Right forelimb (tissue), 1 donor: ENCODE data around the gene DIRAS1.

Source experiments
- DNase-seq: peaks from one replicate; pipeline ENCODE4 v3.0.0-alpha.2; 2018

Gene DIRAS1

DNA sequence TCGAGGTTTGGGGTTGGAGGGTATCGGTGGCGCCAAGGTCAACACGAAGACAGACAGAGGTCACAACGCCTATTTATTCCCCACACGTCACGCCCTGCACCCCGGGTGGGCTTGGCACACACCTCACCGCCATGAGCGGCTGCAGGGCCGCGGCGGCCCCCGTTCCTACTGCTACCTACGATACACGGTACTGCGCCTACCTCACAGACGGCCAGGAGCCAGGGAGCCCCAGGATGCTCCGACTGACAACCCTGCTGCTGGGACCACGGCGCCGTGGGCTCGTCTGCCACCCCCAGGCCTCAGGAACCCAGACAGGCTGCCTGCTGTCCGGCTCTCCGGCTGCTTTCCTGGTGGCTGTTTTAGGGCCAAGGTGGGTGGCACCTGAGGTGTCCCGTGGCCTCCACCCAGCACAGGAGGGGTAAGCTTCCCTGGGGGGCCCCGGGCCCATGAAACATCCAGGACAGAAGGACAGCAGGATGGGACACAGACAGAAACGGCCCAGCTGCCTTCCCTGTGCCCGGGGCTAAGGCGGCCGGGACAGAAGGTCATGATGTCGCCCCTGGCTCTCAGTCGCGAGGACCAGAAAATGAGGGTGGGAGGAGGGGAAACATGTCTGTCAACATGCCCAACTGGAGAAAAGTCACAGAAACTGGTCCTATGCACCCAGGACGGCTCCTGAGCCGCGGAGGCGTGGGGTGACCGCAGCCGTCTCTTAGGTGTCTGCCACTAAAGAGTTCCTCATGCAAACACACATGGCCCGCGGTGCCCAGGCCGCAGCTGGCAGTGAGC is 33.7 kb upstream of the DIRAS1 start:
- DNase-seq, result no peak

DNA sequence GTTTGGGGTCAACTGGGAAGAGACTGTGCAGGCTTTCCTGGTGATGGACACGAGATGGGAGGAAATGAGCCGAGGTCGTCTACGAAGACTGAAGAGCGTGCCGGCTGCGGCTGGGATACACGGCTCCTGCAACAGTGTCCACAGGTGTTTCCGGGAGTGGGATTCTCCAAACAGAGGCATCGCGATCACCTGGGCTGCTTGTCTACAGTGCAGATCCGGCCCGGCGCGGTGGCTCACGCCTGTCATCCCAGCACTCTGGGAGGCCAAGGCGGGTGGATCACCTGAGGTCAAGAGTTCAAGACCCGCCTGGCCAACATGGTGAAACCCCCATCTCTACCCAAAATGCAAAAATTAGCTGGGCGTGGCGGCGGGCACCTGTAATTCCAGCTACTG is 30.3 kb upstream of the DIRAS1 start:
- DNase-seq, result no peak

DNA sequence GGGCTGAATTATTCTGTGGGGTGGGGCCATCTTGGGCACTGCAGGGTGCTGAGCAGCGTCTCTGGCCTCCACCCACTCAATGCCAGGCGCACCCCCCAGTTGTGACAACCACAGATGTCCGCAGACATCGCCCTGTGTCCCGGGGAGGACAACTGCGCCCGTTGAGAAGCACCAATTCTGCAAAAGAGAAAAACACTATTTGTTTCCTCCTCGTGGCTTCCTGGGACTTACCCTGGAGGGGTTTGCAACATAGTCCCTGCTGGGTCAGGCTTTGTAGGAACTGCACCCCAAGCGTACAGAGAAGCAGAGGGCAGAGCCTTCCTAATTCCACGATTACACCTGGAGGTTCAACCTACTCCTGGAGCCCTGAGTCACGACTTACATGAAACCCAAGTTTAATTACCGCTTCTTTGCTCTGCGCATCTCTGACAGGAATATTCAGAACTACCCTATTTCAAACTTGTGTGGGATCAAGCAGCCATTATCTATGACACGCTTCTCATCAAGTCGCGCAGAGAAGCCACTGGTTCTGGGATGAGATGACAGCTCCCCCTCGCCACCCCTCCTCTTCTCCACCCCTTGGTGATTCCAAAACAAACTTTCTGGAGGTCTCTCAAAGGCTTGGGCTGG is 29.8 kb upstream of the DIRAS1 start:
- no peak for DNase-seq

DNA sequence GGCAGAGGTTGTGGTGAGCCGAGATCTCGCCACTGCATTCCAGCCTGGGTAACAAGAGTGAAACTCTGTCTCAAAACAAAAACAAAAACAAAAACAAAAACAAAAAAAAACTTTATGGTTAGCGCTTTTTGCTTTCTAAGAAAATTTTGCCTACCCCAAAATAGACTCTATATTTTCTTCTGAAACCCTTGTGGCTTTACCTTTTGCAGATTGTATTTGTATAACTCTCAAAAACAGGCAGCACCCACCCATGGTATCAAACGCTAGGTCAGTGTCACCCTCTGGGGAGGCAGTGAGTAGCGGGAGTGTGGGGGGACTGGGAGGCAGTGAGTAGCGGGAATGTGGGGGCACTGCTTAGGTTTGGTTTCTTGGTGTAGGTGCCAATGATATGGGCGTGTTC is 26.2 kb upstream of the DIRAS1 start:
- no peak for DNase-seq

DNA sequence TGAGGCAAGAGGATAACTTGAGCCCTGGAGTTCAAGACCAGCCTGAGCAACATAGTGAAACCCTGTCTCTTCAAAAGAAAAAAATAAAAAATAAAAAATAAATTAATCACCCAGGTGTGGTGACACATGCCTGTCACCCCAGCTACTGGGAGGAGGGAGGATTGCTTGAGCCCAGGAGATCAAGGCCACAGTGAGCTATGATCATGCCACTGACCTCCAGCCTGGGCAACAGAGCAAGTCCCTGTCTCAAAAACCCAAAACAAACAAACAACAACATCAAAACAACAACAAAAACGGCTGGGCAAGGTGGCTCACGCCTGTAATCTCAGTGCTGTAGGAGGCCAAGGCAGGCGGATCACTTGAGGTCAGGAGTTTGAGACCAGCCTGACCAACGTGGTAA is 22.9 kb upstream of the DIRAS1 start:
- no peak for DNase-seq

DNA sequence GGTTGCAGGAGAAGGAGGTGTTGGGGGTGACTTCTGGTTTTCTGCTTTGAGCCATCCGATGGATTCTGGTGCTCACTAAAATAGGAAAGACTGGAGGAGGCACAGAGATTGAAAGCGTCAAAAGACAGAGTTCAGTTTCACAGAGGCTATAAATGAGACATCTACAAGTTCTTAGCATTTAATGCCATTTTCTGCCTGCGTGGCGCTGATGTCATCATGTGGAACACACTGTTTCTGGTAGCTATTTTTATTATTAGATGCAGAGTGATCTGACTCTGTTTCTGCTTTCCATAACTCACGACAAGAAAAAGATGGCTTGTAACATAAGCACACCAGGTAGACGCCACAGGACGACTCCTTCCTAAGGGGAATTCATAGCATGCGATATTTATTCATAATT is 21.9 kb upstream of the DIRAS1 start:
- DNase-seq, result no peak

DNA sequence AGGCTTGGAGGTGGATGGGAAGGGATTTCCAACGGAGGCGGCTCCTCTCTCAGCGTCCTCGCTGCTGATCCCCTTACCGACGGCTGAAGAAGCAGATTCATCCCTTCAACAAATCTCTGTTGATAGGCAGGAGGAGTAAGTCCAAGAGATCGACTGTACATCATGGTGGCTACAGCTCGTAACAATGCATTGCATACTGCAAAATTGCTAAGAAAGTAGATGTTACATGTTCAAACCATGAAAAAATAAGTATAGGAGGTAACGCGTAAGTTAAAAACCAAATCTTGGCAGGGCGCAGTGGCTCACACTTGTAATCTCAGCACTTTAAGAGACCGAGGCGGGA is 19.1 kb upstream of the DIRAS1 start:
- no peak for DNase-seq

DNA sequence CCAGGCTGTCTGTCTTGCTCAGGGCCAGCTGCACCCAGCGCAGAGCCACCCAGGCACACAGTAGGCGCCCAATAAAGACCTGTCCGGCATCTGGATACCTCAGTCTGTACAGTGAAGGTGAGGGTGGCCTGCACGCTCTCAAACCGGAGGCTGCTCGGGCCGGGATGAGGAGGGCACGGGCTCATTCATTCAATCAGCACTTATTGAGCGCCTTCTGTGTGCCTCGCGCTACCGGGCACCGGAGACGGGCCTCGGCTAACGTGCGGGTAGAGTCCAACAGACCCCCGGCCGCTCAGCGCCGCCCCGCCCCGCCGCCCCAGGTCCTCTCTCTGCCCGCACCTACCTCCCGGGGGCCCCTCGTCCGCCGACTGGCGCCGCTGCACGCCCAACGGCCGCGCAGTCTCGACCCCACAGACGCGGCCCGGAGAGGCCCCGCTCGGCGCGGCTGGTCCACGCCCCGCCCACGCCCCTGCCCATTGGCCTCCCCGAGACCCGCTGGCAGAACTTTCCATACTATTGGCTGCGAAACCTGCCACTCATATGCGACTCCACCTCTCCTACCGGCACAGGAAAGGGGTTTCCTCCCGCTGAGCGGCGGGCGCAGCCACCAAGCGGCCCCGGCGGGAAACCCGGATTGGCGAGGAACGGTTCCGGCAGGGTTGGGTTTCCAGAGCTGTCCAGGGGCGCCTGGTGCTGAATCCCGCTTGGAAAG is 18.6 kb upstream of the DIRAS1 start, which contains the start of gene SLC39A3:
SLC39A3 (minus strand) TSS at position 416 of the 712 bp plus-strand sequence. CDS start 2,760 bp downstream, outside the sequence.
- peak; percentile 99 for DNase-seq

DNA sequence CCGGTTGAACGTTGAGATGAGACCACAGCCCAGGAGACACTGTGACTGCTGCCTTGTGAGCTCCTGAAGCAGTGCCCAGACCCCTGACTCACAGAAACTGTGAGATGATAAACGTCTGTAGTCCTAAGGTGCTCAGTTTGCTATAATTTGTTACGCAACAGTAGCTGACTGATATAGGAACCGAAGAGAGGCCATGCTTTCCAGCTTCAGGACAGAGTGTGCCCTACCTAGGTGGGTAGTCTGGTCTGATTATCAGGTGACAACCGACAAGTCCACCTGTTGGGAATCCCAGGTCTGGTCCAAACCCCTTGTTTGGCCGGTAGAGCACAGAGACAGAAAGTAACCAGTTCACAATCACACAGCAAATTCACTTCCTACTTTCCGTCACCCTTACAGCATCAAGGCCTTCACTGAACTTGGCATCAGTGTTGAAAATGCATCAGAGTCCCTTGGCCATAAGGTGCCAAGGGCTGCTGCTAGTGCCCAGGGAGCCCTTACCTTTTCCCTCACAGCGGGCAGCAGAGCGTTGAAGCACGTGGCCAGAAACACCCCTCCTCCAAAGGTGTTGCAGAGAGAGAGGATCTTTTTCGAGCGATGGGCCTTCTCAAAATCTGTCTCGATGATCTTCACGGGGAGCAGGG is 15.5 kb upstream of the DIRAS1 start:
- DNase-seq, result no peak

DNA sequence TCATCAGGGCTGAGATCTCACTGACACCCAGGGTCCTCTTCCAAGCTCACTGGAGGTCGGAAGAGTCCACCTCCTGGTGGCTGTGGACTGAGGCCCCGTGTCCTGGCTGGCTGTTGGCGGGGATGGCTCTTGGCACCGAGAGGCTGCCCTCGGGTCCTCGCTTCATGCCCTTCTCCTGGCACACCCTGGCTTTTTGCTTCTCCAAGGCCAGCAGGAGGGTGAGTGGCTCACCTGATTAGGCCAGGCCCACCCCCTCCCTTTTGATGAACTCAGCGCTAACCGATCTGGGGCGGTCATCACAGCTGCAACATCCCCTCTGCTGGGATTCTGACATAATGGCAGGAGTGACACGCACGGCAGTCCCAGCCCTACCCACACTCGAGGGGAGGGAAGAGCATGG is 14.2 kb upstream of the DIRAS1 start:
- DNase-seq, result no peak

DNA sequence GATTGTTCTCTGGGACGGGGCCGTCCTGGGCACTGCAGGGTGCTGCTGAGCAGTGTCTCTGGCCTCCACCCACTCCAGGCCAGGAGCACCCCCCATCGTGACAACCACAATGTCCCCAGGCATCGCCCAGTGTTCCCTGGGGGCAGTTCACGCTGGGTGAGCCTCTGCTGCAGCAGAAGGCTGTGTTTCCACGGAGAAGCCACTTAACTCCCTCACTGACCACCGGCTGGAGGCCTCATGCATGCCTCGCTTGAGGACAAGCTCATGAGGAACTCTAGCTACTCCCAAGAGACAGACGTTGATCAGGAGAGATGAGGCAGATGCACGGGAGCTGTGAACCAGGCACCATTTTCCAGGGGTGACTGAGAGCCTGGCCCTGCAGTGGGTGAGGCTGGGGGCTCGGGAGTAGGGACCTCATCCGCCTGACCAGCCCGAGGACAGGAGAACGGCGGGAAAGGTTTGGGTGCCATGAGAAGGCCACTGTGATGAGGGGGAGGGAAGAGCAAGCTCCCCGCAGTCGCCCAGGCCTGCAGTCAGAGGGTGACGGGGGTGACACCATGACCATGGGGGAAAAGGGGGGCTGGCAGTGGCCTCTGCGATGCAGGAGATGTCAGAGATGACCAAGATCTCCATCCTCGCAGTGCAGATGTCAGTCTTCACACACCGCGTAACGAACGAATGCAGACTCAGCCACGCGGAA is 13.6 kb upstream of the DIRAS1 start:
- no peak for DNase-seq

DNA sequence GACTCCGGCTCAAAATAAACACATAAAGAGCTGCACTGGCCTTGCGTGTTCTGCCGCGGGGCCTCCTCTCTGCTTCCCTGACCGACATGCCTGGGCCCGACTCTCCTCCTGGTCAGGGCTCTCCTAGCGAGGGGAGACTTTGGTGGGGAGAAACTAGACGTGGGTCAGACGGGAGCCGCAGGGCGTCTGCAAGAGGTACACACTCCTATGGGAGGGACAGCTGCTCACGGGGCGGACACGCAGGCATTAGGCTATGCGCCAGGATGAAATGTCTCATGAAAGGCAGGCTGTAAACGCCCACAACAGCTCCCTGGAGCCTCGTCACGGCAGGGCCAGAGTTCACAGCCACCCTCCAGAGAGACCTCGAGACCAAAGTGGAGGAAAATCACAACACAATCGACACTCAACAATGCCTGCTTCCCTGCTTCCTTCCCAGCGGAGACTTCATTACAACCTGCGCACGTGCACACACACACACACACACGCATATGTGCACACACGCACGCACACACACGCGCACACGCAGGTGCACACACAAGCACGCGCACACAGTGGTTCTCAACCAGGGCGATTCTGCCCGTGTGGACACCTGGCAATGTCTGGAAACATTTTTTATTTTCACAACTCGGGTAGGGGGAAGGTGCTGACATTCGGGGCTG is 12.9 kb upstream of the DIRAS1 start:
- no peak for DNase-seq

DNA sequence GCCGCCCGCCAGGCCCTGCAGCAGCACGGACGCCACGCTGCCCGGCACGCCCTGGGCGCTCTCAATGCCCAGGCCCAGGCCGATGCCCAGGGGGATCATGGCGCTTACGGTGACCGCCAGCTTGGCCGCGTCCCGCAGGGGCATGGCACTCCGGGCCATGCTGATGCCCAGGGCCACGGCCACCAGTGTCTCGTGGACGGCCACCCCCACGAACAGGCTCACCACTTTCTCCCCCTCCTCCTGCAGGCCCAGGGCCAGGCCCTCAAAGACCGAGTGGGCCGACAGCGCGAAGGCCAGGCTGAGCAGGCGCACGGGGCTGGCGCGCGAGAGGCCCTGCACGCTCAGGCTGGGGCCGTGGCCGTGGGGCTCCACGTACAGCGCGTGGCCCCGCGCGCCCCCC is 11.7 kb upstream of the DIRAS1 start:
- no peak for DNase-seq

DNA sequence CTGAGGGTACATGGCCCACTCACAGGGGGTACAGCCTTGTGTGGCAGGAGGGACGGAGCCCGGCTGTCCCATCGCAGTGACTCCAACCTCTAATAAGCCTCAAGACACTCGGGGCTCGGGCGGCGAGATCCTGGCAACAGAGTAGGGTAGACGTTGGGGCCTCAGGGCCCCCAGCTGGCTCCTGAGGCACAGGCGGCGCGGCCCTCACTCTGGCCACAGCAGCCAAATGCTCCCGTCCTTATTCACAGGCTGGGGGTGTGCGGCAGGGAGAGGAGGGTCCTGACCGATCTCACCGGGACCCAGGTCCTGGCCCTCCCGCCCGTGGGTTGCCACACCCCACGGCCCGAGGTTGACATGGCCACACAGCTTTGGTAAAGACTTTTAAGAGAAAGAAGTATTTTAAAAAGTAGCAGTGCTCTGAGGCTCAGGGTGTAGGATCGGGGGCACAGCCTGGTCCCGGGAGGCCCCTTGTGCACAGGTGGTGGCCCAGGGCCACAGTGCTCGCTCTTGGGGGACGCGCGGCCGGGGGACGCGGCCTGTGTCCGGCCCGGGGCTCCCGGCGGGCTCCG is 11.1 kb upstream of the DIRAS1 start:
- no peak for DNase-seq

DNA sequence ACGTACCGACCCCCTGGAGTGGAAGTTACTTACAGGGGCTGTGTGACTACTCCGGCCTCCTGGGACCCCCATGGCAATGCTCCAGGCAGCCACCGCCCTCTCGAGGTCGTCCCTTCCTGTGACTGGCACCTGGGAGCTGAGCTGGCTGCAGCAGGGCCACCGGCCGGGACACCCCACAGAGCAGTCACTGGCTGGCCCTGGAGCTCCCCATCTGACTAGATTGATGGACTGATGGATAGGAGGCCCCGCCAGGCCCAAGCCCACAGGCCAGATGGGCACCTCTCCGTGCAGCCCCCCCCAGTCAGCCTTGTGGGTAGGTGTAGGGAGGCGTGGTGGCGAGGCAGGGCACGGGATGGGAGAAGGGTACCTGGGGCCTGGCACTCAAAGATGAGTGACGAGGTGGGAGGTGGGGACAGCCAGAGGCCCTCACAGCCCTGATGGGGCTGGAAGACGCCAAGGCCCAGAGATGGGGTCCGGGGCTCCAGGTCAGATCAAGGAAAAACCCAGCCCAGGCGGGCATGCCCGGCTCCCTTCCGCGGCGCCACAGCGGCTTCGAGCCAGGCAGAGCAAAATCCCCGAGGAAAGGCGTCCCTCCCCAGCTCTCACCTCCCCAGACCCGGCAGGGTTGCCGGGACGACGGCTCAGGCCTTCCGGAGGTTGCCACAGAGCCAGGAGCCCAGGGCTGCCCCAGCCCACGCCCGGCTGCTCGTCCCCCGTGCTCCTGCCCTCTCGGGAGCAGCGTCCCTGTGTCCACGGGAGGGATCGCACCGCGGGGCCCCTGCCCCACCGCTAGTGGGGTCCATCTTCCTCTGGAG is 10.2 kb upstream of the DIRAS1 start:
- DNase-seq, result no peak

DNA sequence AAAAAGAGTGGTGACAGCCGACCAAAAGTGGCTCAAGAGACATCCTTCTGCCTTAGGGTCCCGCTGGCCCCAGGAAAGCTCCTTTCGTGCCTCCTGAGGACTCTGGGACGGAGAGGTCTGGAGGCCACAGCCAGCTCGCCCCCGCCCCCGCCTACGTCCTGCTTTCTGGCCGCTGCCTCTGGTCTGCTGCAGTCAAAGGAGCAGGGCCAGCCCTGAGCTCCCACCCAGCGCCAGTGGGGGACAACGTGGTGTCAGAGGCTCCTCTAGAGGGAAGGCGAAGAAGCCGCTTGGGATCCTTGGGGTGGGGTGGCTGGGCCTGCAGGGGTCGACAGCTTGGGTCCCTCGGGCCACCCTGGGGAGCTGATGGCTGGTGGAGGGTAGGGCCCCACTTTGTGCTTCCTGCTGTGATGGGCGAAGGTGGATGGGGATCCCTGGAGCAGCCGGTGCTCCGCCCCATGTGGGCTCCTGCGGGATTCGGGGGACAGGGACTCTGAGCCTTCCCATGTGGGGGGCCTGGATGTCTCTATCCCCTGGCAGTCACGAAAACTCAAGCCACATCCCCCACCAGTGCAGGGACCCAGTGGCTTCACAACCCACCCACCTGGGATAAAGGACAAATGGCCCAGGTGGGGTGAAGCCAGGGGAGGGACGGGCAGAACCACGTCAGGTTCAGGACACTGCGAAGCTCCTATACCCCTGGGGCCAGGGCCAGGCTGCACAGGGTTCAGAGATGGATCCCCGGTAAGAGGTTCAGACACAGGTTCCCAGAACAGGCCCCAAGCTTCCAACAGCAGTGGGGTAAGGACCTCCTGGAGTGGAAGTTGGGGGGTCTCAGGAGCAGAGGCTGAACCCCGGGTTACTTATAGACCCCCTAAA is 9.0 kb upstream of the DIRAS1 start:
- no peak for DNase-seq

DNA sequence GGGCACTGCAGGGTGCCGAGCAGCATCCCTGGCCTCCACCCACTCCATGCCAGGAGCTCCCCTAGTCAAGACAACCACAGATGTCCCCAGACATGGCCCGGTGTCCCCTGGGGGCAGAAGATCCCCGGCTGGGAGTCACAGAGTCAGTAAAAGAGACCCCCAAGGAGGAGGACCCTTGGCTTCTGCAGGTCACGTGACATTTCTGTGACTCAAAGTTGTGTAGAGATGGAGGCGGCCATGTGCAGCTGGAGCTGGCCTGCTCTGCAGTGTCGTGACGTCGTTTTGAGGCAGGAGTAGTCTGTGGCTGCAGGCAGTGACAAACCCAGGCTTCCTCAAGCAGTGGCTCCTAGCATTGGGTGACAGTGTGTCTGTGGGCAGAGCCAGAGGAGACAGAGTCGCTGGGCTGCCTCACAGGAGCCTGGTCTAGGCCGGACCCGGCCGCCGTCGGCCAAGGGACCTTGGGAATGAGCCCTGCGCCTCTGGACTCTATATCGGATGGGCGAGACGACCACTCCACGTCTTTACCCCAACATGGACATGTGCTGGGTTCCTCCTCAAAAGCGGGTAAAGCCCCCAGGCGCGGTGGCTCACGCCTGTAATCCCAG is 7.7 kb upstream of the DIRAS1 start:
- DNase-seq, result no peak

DNA sequence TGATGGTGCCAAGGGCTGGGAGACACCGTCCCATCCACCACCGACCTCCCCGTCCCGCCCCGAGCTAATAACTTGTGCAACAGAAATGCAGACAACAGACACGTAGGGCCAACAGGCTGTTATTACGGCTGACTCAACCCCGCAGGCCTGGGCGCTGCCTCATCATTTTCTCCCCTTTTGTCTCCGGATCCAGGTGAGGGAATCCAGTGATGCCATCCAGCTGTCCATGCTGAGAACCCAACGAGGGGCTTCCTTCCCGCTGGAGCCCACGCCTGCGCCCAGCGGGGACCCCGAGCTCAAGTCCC is 6.4 kb upstream of the DIRAS1 start:
- DNase-seq, result no peak

DNA sequence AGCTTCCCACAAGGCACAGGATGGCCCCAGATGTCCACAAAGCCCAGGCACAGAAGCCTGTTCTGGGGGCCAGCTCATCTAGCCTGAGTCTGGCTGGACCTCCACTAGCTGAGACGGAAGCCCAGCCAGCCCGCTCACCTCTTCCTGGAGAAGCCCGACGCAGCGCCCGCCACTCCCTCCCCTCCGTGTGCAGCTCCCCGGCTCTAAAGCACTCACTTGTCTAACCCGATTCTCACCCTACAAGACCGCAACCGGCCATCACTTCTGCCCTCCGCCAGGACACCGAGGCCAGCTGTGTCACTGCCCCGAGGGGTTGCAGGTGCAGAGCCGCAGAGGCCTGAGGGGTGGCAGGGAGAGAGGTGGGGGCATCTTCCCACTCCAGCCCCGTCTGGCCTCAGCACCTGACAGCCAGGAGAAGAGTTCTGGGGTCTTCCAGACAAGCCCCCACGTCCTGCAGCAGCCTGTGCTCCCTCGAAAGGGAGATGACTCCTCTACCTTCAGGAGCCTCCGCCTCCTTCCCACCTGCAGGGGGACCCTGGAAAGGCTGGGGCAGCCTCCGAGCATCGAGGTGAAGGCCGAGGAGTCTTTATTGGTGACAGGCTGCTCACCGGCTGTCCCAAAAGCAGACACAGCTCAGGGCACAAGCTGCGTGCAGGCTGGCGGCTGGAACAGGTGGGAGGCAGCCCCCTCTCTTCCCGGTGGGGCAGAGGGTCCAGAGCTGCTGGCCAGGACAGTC is 5.9 kb upstream of the DIRAS1 start:
- DNase-seq, result no peak
